GM18507 (cell line): ENCODE results near the gene MTFR2.
A peak's percentile ranks its signal among the peaks of the same experiment; 100 is the strongest.
"Not testable (repeated sequence)": the region's sequence is repeated elsewhere in the genome, so short reads cannot be mapped to it uniquely, and the experiment has no call there.

ENCODE experiments used
- DNase-seq: peaks from one replicate; pipeline ENCODE4 v3.0.0; 2011; ENCODE audit warnings: low read depth; ENCODE audit not compliant: insufficient read length; ENCODE audit errors: extremely low spot score
- FAIRE-seq: peaks from 2 replicates; lab custom pipeline; 2011; peaks lifted over from hg19 to GRCh38; lab: Jason Lieb, UNC

MTFR2 gene

DNA sequence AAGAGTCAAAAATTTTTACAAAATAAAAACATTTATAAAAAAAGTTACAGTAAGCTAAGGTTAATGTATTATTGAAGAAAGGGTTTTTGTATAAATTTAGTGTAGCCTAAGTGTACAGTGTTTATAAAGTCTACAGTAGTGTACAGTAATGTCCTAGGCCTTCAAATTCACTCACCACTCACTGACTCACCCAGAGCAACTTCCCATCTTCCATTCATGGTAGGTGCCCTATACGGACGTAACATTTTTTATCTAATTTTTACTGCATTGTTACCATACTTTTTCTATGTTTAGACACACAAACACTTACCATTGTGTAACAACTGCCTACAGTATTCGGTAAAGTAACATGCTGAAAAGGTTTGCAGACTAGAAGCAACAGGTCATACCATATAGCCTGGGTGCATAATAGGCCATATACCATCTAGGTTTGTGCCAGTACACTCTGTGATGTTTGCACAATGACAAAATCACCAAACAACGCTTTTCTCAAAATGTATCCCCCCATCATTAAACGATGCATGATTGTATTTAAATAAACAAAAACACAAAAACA, 6.0 kb downstream of the MTFR2 start:
- FAIRE-seq = no peak

DNA sequence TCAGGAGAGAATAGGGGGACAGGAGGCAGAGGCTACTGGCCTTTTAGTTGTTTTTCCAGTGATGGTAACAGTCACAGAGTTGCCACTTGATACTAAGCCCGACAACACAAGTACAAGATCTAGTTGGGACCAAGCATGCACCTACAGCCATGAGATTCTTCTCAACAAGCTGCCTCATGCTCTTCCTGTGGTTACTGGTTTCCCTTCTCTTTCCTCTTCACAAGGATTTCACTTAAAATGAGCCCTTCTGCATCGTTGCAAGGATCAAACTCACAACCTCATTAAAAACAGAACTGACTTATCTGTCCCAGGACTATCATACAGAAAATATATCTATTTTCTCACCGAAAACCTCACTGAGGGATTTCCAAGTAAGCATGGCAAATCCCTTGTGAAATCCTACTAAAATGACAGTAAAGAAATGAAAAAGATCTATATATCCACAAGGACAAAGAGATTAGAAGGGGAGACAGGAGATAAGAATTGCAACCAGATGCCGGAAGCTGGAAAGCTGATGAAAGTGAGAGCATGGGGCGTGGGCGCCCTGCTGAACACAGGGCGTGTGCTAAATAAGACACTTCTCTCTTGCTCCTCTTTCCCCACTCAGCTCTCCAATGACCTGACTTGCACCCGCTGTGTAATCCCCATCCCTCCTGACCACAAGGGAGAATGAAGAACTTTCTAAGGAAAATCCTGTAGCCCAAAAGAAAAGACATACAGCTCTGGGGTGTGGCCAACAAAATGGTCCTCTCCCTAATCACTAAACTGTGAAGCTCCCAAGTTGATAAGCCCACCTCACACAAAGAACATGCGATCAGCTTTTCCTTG, 13.4 kb downstream of the MTFR2 start:
- no peak for DNase-seq
- no peak for FAIRE-seq

More for the DNA sequence above, 6.0 kb downstream of the MTFR2 start:
- no peak for DNase-seq

DNA sequence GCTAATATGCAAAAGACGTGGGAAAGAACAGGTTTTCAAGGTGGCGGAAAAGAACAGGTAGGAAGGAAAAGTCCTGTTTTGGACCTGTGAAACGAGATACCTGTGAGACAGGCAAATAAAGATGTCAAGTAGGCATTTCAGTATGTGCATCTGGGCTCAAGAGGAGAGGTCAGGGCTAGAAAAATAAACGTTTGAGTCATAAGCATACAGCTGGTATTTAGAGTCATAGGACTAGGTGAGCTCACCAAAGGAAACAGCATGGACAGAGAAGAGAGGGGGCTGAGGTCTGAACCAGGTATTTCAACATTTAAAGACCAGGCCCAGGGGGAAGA, 14.9 kb downstream of the MTFR2 start:
- DNase-seq (no peak), FAIRE-seq (no peak)

DNA sequence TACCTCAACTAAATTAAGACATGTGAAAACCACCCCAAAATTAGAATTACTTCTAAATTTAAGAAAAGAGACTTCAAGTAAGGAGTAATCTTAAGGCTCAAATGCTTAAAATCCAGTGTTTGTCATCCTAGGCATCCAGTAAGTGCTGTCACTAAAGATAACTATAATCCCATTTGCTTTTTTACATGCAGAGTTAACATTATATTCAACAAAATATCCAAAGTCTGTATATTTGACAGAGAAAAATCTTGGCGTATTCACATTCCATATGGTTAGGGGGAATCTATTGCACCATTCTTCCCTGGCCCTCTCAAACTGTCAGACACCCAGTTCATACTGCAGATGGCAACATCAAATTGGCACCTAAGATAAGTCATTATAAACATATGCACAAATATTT, 17.4 kb downstream of the MTFR2 start:
- FAIRE-seq (no peak), DNase-seq (no peak)

DNA sequence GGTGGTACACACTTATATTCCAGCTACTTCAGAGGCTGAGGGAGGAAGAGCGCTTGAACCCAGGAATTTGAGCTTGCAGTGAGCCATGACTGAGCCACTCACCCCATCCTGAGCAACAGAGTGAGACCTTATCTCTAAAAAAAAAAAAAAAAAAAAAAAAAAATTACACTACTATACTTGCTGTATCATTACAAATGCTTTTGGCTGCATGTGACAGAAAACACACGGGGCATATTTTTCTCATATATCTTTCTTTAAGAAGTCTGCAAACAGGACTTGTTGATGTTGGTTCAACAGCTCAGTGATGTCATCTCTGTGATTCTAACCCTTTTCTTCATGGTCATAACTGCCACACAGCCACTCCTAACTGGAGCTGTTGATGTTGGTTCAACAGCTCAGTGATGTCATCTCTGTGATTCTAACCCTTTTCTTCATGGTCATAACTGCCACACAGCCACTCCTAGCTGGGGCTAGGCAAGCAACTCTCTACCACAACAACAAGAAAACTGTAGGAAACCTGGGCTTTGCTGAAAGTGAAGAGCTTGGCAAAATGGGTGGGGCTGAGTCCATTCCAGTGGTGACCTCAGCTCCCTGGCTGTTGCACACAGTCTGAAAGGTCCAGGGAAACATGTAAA, 19.8 kb downstream of the MTFR2 start:
- FAIRE-seq = no peak
- no peak for DNase-seq

DNA sequence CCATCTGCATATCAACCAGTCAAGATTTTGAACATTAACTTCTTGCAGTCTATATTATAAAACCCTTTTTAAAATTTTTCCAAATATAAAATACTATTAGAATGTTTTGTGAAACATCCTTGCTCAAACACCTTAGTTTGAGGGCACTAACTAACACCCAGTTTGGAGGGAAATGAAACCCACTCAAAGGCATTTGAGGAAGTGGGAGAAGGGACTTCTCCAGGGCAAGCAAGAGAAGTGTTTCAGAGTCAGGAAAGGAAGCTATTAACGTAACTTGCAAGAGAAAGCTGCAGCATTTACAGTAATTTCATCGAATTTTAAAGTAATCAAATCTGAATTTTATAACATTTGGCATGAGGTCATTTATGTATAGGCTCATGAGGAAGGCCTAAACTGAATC, 21.3 kb downstream of the MTFR2 start:
- FAIRE-seq = no peak

DNA sequence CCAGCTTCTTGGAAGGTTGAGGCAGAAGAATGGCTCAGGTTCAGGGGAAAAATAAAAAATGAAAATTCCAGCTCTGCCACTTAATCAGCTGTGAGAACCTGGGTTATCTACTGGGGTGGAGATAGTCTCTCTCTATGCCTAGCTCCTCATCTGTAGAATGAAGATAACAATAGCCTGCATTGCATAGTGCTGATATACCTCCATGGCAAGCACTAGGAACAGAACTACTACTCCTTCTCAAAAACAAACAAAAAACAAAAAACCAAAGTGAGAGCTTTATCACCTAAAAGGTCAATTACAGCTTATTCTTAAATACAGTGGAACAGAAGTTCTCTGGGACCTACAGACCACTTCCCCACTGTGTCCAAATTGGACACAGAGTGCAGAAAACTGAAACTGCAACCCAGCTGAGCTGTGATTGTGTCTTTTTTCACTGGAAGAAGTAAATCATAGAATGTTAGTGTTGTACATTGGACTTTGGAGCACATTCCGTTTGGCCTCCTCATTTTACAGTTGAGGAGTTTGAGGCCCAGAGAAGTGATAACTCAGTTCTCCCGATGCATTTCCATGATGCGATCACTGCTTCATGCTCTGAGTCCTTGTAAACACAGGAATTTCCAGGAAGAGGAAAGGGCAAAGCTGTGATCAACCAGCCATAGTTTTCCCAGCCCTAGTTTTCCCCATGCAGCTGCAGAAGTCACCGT, 23.3 kb downstream of the MTFR2 start:
- no peak for FAIRE-seq
- DNase-seq = no peak

More for the DNA sequence above, 21.3 kb downstream of the MTFR2 start:
- DNase-seq = no peak

DNA sequence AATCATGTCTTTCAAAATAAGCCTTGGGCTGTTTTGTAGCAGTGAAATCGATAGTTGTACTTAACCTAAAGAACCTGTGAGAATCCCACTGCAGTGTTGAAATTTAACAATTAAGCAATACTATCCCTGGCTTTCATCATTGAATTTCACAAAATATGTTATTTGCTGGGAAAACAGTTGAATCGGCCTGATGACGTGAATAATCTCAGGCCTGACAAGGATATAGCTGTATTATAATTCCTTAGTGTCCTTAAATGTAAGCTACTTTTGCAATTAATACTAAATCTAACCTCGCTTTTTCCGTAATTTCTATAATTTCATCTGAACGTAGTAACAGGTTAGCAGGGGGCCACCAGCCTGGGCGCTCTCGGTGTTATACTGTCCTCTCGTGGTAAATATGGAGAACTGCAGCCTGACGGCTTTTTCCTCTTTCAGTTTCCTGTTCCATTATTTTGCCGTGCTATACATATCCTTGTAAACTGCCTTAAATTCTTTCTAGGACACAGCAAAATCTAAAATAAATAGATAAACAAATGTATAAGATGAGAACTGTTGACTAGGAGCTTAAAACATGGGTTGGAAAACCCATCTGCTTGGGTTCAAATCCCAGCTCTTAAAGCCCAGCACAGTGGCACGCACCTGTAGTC, 24.0 kb downstream of the MTFR2 start:
- DNase-seq = peak; percentile 37
- peak; percentile 60 for FAIRE-seq

DNA sequence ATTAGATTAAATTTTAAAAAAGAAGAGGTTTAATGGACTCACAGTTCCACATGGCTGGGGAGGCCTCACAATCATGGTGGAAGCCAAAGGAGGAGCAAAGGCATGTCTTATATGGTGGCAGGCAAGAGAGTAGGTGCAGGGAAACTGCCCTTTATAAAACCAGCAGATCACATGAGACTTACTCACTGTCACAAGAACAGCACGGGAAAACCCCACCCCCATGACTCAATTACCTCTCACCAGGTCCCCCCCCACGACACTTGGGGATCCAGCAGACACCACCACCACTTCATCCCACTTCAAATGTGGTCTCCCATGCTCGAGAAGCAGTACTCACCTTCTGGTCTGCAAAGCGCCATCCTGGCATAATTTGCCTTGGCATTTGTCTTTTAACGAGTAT, 24.6 kb downstream of the MTFR2 start:
- DNase-seq (no peak), FAIRE-seq (no peak)

DNA sequence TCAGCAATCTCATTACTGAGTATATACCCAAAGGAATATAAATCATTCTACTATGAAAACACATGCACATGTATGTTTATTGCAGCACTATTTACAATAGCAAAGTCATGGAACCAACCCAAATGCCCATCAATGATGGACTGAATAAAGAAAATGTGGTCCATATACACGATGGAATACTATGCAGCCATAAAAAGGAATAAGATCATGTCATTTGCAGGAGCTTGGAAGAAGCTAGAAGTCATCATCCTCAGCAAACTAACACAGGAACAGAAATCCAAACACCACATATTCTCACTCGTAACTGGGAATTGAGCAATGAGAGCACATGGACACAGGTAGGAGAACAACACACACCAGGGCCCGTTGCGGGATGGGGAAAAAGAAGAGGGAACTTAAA, 25.1 kb downstream of the MTFR2 start:
- not testable (repeated sequence) for DNase-seq

DNA sequence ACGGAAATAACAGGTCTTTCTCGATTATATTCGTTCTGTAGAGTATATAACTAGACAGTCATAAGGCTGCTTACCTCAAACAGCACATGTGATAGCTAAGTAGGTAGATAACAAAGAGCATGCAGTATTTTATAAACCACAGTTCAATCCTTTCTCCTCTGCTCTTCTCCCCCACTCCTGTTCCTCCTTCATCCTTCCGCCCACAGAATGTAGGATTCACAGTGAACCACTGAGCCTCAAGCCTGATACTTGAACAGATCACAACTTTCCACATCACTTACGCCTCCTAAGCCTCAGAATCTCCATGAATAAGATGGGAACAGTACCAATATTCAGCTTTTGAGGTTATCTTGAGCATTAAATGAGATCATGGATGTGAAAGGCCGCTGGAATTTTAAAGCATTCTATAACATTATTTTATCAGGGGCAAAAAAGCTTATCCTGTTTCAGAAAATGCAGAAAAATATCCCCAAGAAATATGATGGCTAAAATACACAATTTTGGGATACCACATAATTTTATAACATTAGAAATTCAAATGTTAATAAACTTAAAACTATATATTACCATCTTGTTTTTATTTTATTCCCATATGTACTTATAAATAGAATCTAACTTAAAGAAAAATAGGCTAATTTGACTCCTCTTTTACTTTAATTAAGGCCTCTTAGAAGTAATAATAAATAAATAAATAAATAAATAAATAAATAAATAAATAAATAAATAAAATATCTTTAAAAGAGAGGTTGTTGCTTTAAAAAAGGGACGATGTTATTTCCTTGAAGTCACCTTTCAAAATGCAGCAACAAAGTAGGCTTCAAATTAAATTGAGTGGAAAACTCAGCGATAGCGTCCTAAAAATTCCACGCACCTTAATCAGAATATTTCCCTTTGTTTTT, 33.4 kb downstream of the MTFR2 start:
- FAIRE-seq (no peak), DNase-seq (no peak)

More for the DNA sequence above, 25.1 kb downstream of the MTFR2 start:
- FAIRE-seq = not testable (repeated sequence)

DNA sequence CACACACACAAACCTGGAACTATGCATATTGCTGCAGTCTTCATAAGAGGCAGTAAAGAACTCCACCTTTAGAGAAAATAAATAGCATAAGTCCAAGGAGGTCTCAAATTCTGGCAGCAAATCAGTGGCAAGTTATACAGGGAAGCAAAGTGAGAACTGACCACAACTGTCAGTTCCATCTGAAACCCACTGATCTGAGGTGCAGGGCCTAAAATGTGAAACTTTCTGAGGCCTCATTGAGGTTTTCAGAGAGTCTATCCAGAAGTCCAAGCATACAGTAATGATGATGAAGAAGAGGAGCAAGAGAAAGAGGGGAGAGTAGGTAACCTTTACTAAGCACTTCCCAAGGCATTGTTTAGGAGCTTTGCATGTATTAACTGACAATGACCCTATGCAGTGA, 36.3 kb downstream of the MTFR2 start:
- no peak for FAIRE-seq
- DNase-seq = no peak

DNA sequence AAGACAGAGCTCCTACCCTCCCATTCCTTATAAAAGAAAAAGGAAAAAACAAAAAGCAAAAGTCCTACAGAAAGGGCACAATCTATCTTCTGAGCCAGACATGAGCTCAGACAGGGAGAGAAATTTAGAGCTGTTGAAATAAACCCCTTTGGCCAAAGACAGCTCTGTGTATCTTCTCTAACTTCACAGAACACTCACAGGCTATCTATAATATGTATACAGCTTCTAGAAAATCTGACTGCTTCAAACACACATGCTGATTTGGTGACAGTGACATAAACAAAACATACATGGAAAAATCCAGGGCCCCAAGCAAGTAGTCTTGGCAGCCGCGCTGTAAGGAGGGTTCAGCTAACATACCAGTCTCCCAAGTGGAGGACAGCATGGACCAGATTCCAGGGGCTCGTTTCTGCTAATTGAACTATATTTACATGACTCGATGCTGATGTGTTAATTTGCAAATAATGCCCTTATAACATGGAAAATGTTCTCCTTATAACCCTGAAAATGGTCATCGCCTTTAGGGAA, 37.0 kb downstream of the MTFR2 start:
- FAIRE-seq (no peak), DNase-seq (no peak)

DNA sequence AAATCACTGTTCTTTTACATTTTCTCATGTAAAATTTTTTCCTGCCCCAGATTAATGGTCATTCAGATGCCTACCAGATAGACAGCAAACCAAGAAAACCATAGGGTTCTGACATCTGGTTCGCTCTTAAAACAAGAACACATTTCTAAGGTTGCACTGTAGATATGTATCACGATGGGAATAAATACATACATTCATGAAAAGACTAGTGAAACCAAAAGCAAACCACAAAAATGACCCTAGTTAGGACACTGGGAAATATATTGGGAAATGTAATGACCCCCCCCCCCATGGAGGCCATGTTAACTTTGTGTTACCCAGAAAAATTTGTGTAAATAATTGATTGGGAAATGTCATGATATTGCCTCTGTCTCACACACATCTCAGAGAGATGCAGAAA, 37.5 kb downstream of the MTFR2 start:
- FAIRE-seq (no peak), DNase-seq (no peak)

DNA sequence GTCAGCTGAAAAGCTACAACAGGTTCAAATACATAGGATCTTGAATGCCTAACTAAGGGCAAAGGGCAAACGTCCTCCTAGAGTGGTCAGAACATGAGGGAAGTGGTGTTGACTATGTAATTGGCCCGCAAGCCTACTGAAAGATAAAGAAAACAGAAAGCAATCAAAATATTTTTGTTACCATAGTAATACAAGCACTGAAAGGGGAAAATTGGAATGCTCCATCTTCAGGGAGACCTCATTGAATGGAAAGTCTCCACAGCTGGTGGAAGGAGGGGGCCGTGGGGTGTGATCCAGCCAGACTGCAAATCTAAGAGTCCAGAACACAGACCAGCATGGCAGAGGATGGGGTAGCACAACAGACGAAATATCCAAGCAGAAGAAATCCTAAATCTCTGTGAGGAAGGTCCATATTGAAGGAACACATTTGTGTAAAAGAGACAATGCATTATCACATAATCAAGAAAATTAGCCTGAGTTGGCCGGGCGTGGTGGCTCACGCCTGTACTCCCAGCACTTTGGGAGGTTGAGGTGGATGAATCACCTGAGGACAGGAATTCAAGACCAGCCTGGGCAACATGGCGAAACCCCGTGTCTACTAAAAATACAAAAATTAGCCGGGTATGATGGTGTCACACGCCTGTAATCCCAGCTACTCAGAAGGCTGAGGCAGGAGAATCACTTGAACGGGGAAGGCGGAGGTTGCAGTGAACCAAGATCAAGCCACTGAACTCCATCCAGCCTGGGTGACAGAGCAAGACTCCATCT, 39.5 kb downstream of the MTFR2 start:
- FAIRE-seq = no peak
- no peak for DNase-seq

DNA sequence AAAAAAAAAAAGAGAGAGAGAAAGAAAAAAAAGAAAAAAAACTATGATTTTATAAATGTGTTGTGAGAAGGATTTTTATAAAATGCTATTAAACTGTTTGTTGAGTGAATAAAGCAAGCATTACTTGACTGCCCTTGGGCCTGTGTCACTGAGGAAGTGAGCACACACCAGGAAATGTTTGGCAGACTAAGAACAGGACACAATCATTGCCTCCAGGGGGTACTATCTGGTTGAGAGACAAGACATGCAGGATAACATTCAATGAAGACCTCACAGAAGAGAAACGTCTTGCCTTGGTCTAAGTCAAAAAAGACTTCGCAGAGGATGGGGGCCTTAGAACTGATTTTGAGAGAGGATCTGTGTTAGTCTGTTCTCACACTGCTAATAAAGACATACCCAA, 40.6 kb downstream of the MTFR2 start:
- FAIRE-seq (no peak), DNase-seq (no peak)

DNA sequence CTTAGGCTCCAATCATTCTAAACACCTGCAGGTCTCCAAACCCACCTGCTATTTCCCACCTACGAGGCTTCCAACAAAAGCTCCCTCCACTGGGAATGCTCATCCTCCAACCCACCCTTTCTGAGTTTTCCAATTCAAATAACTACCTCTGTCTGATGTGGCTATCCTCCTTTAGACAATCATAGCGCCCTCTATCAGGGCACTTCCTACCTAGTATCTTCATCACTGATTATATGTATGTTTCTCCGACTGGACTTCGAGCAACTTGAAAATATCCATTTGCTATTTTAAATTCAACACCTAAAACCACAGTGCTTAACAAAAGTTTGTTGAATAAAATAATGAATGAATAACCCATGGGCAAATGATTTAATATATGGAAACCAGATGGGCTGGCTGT, 41.3 kb downstream of the MTFR2 start:
- FAIRE-seq = no peak

DNA sequence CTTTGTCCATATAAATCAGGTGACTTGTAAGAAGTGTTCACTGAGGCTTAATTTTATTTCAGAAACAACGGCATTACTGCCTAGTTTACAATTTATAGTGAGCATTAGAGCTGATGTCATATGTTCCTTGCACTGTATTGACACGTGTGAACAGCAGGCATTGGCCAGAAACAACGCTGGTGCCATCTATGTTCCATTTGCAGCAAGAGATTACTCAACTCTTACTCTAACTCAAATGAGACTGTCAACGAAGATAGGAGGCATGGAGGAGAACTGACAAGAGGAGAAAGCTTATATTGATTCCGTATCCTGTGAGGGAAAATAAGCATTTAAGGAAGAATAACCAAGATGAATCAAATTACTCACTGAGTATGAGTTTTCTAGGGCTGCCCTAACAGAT, 48.4 kb downstream of the MTFR2 start:
- no peak for FAIRE-seq
- DNase-seq = no peak

More for the DNA sequence above, 41.3 kb downstream of the MTFR2 start:
- DNase-seq = no peak
